ENCODE measurements around the gene PLXDC1. TPM values are rescaled to one million over a fixed set of nuclear protein-coding genes. Genes with fewer than 3 reads are reported as not detected.

PLXDC1 gene
- polyA plus RNA-seq, 1 donor from 2014 or later = not detected

DNA sequence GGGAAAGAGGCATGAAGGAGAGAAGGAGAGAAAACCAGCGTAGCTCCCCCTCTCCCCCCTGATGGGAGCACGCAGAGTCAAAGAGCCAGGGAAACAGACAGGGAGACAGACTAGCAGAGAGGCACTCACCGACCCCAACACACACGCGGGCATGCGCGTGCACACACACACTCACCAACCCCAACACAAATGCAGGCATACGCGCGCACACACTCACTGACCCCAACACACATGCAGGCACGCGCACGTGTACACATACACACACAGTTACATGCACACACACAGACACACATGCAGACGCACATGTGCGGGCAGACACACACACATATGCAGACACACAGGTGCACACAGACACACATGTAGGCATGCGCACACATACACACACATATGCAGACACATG lies 41.5 kb upstream of the PLXDC1 start:
- Mint-ChIP-seq H3K4me1 (peaks cover 7 to 9% (median 7%) of the 10 kb centered on the region in 3 donors), H3K36me3 (peaks cover 3% of the 10 kb centered on the region), H3K4me3 (peak overlapping the region in 1 of 4 donors; percentile 11), H3K27ac (peak overlapping the region in 2 of 3 donors; percentile 15 to 73), H3K27me3 (no peaks in the 10 kb centered on the region), H3K9me3 (no peaks in the 10 kb centered on the region)

DNA sequence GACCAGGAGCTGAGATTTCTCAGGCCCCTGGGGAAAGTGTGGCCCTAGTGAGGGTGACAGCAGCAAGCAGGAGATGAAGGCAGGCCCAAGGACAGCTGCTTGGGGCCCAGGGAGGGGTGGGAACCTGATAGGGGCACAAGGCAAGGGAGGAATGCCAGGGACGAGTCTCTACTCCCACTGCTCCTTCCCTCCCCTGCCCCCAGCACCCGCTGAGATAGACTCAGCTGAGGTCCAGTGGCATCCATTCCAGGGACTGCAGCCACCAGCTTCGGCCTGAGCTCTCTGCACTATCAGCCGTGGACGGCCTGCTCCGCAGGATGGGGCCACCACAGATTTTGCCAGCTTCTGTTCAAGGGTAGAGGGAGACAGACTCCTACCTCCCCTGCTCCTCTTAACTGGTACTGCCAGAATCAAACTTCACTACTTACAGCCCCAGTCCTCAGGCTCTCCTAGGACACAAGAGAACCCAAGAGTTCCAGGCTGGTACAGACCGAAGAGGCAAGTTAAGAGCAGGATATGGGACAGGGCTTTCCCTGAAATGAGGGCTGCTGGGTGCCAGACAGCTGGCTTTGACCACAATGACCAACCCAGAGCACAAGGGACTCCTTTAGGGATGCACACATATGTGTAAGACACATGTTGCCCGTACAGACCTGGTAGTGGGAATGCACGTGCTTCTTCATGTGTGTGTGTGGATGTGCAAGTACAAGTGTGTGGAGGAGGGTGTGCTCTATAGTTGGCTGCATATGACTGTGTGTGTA lies 40.5 kb upstream of the PLXDC1 start:
- Mint-ChIP-seq H3K4me1 (peaks cover 7 to 9% (median 7%) of the 10 kb centered on the region in 3 donors), H3K27me3 (no peaks in the 10 kb centered on the region), H3K9me3 (no peaks in the 10 kb centered on the region), H3K4me3 (peak overlapping the region in 2 of 4 donors; percentile 23 to 40), H3K27ac (peak overlapping the region in 2 of 3 donors; percentile 0 to 36), H3K36me3 (peaks cover 5% of the 10 kb centered on the region)

DNA sequence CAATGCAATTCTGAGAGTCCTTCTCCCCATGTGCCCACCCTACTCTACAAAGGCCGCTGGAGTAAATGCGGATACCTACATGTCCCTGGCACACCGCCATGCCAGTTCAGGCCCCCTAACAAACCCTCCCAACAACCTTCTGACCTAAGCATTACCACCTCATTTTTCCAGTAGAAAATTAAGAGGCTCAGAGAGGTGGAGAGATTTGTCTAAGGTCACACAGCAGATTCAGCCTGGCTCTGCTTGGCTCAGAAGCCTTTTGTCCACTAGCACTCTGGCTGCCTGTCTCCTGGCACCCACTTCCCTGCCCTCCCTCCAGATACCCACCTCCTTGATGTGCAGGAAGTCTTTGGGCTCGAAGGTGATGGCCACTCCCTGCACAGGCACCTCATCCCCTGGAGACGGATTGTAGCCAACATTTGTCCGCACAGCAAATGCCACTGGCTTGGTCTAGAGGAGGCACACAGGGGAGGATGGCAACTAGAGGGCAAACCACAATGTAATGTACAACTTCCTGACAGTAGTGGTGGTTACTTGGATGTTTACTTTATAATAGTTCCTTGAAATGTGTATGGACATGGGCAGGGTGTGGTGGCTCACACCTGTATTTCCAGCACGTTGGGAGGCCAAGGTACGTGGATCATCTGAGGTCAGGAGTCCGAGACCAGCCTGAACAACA lies 35.9 kb upstream of the PLXDC1 start:
- Mint-ChIP-seq H3K9me3 (no peaks in the 10 kb centered on the region), H3K4me3 (no peak overlapping the region), H3K4me1 (peaks cover 0 to 2% (median 1%) of the 10 kb centered on the region in 3 donors), H3K27ac (no peak overlapping the region), H3K27me3 (no peaks in the 10 kb centered on the region), H3K36me3 (peaks cover 6% of the 10 kb centered on the region)

DNA sequence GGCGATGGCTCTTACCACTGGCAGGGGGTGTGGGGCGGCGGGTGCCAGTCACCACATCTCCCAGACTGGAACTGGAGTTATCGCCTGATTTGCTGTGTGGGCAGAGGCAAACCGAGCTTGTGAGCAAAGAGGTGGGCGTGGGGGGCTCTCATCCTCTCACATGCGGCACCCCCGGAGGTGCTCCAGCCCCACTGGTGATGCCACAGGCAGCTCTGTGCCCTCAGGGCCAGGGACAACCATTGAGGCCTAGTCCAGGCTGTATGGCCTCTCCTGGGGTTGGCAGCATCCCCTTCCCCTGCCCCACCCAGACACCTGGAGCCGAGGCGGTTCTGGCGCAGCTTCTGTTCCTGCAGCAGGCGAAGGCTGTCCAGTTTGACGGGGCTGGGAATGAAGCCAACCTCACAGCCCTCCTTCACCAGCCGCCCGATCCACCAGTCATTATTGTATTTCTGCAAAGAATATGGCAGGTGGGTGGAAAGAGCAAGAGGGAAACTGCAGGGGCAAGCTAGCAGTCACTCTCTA lies 35.1 kb upstream of the PLXDC1 start:
- no peak overlapping the region for H3K27ac Mint-ChIP-seq
- peaks cover 0 to 1% (median 0%) of the 10 kb centered on the region in 3 donors for H3K4me1 Mint-ChIP-seq
- H3K9me3 Mint-ChIP-seq = no peaks in the 10 kb centered on the region
- no peak overlapping the region for H3K4me3 Mint-ChIP-seq
- no peaks in the 10 kb centered on the region for H3K27me3 Mint-ChIP-seq
- peaks cover 6% of the 10 kb centered on the region for H3K36me3 Mint-ChIP-seq

DNA sequence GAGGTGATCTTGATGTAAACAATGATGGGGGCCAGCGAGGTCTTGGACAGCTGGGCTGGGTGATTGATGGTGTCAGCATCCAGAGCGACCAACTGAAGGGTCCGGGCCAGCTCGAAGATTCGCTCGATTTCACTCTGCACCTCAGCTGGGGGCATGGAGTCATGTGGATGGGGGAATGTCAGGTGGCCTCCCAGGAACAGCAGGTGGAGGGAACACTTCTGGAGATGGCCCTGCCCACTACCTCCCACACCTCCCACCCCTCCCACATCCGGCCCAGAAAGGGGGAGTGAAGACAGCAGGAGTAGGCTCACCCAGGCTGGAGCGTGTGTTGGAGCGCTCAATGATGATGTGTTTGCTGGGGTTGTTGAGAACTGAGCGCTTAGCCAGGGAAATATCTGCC lies 32.3 kb upstream of the PLXDC1 start:
- H3K9me3 Mint-ChIP-seq = no peaks in the 10 kb centered on the region
- no peak overlapping the region for H3K4me3 Mint-ChIP-seq
- H3K36me3 Mint-ChIP-seq = peaks cover 3% of the 10 kb centered on the region
- H3K27me3 Mint-ChIP-seq = no peaks in the 10 kb centered on the region
- no peak overlapping the region for H3K27ac Mint-ChIP-seq
- peaks cover 0 to 1% (median 0%) of the 10 kb centered on the region in 3 donors for H3K4me1 Mint-ChIP-seq

DNA sequence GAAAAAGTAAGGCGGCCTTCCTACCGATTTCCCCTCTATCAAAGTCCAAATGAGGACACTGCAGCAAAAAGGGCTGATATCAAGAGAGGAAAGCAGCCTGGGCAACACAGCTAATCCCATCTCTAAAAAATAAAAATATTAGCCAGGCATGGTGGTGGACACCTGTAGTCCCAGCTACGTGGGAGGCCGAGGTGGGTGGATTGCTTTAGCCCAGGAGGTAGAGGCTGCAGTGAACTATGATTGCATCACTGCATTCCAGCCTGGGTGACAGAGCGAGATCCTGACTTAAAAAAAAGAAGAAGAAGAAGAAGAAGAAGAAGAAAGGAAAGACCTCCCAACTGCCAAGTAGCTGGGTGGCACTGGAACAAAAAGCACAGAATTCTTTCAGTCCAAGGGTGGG lies 31.6 kb upstream of the PLXDC1 start:
- Mint-ChIP-seq H3K9me3 (no peaks in the 10 kb centered on the region), H3K27ac (peak overlapping the region in 1 of 3 donors; percentile 43), H3K27me3 (no peaks in the 10 kb centered on the region), H3K36me3 (peaks cover 3% of the 10 kb centered on the region), H3K4me3 (no peak overlapping the region), H3K4me1 (peaks cover 0 to 1% (median 0%) of the 10 kb centered on the region in 3 donors)

DNA sequence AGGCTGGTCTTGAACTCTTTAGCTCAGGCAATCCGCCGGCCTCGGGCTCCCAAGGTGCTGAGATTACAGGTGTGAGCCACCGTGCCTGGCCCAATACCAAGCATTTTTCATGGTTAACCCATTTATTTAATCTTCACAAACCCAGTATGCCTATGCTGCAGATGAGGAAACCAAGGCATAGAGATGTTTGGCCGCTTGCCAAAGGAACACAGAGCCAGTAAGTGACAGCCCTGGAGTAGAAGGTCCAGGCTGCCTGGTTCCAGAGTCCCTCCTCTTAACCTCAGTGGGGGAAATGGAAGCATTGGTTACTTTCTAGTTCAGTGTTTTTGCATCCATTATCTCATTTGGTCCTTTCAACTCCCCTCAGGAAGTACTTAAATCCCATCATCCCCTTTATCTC lies 29.9 kb upstream of the PLXDC1 start:
- no peak overlapping the region for H3K27ac Mint-ChIP-seq

DNA sequence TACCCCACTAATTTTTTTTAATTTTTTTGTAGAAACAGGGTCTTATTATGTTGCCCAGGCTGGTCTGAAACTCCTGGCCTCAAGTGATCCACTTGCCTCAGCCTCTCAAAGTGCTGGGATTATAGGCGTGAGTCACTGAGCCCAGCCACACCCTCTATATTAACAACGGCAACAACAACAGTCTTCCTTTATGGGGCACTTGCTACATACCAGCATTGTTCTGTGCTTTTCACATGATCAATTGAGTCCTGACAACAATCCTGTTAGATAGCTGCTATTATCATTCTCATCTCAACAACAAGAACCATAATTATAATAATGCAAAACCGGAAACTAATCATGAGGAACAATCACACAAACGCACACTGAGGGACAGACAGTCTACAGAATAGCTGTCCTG lies 27.1 kb upstream of the PLXDC1 start:
- Mint-ChIP-seq H3K4me1 (peaks cover 0 to 2% (median 2%) of the 10 kb centered on the region in 3 donors), H3K36me3 (peaks cover 3% of the 10 kb centered on the region), H3K4me3 (no peak overlapping the region), H3K27ac (no peak overlapping the region), H3K27me3 (peaks cover 2% of the 10 kb centered on the region), H3K9me3 (no peaks in the 10 kb centered on the region)

More for the DNA sequence above, 29.9 kb upstream of the PLXDC1 start:
- H3K27me3 Mint-ChIP-seq = no peaks in the 10 kb centered on the region
- H3K4me1 Mint-ChIP-seq = peaks cover 0 to 1% (median 0%) of the 10 kb centered on the region in 3 donors
- no peaks in the 10 kb centered on the region for H3K9me3 Mint-ChIP-seq
- H3K4me3 Mint-ChIP-seq = no peak overlapping the region
- H3K36me3 Mint-ChIP-seq = peaks cover 3% of the 10 kb centered on the region

DNA sequence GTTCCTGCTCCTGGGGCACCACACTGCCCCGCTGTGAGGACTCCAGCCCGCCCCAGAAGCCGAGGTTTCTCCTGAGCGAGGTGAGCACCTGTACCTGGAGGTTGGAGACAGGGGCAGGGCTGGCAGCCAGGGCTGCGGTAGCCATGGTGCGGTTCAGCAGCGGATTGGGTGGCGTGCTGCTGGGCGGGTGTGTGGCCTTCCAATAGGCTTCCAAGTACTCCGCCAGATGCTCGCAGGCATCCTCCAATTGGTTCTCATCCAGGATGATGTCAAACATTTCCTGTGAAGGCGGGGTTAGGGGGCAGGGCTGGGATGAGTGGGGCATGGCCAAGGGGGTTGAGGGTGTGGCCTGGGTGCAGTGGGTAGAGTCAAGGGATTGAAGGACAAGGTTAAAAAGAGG lies 25.8 kb upstream of the PLXDC1 start:
- H3K27me3 Mint-ChIP-seq = peaks cover 6% of the 10 kb centered on the region

DNA sequence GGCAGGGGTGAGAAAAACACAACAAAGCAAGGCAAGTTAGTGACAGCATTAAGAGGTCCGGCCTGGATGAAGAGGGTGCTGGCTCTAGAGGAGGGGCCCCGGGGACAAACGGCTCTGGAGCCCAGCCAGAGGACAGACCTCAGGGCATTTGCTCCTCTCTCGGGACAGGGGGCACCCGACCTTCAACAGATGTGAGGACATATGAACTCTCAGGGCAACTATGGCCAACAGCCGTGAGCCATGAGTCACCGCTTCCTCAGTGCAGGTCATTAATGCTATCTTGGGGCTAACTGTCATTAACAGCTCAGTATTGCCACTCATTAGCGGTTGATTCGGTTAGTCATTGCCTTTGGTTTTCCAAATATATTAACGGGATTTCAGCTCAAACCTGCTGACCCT lies 24.3 kb upstream of the PLXDC1 start:
- H3K27ac Mint-ChIP-seq = no peak overlapping the region
- peaks cover 8% of the 10 kb centered on the region for H3K27me3 Mint-ChIP-seq
- peaks cover 2% of the 10 kb centered on the region for H3K36me3 Mint-ChIP-seq
- H3K9me3 Mint-ChIP-seq = no peaks in the 10 kb centered on the region
- peak overlapping the region in 2 of 4 donors; percentile 90 to 94 for H3K4me3 Mint-ChIP-seq
- peaks cover 2 to 7% (median 2%) of the 10 kb centered on the region in 3 donors for H3K4me1 Mint-ChIP-seq

More for the DNA sequence above, 25.8 kb upstream of the PLXDC1 start:
- Mint-ChIP-seq H3K27ac (peak overlapping the region in 1 of 3 donors; percentile 62), H3K36me3 (peaks cover 2% of the 10 kb centered on the region), H3K4me1 (peaks cover under 1 to 2% (median 2%) of the 10 kb centered on the region in 3 donors), H3K4me3 (no peak overlapping the region), H3K9me3 (no peaks in the 10 kb centered on the region)

DNA sequence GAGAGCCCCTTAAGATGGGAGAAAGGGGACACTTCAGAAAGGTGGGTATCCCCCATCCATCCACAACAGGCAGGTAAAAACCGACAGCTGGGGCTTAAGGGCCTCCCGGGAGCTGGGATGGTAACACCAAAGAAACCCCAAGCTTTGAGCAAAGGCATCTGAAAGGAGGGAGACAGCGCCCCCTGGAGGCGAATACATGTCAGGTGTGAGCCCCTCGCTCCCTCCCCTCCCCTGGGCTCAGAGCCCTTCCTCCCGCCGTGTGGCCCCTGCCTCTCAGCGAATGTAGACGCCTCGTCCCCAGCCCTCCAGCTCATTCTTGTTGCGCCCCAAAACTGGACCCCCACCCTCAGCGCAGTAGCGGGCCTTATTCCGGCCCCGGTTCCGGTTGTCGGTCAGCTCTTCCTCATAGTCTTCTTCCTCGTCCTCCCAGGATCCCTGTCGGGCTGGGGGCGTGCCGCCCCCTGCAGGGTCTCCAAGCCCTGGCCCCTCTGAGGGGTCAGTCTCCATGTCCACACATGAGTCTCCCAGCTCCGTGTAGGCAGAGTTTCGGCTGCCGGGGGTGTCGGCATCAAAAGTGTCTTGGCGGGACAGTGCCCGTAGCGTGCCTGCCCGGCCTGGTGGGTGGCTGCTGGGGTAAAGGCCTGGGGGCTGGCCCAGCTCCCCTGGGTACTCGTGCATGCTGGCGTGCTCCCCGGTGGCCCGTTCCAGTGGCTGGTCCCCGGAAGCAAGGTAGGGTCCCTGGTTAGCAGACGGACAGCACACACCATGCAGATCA lies 23.7 kb upstream of the PLXDC1 start:
- Mint-ChIP-seq H3K27ac (peak overlapping the region in 1 of 3 donors; percentile 71), H3K36me3 (peaks cover 2% of the 10 kb centered on the region), H3K4me3 (peak overlapping the region; percentile 26 to 94 (median 82)), H3K27me3 (peaks cover 8% of the 10 kb centered on the region), H3K9me3 (no peaks in the 10 kb centered on the region), H3K4me1 (peaks cover 2 to 7% (median 2%) of the 10 kb centered on the region in 3 donors)

DNA sequence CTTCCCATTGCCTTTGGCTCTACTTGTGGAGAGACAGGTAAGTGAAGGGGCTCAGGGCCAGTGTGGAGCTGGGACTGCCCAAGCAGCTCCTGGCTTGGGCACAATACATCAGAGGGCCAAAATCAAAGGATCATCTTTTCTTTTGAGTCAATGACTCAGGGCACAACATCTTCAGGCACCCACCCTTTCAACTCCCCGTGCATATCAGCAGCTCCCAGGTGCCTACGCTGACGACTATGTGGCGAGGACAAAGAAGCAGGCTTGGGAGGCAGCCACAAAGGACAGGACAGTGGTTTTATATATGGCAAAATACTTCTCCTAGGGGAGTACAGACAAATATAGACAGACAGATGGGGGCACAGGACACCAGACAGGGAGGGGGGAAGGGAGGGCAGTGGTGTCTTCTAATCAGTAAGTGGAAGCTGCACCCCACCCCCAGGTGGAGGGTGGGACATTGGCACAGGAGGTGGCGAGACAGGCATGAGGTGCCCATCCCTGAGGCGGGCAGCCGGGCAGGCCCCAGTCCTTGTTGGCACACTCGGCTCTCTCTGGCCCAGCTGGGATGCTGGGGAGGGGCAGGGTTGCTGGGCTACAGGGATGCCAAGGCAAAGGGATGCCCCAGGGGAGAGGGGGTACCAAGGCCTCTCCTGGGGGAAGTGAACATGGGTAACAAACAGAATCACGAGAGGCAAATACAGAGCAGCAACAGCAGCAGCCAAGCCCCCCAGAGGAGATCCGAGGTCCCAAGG lies 22.3 kb upstream of the PLXDC1 start:
- H3K4me1 Mint-ChIP-seq = peaks cover 2 to 7% (median 2%) of the 10 kb centered on the region in 3 donors
- peaks cover 2% of the 10 kb centered on the region for H3K36me3 Mint-ChIP-seq
- H3K9me3 Mint-ChIP-seq = no peaks in the 10 kb centered on the region
- H3K4me3 Mint-ChIP-seq = no peak overlapping the region
- H3K27ac Mint-ChIP-seq = peak overlapping the region in 2 of 3 donors; percentile 39 to 55
- H3K27me3 Mint-ChIP-seq = peaks cover 8% of the 10 kb centered on the region

DNA sequence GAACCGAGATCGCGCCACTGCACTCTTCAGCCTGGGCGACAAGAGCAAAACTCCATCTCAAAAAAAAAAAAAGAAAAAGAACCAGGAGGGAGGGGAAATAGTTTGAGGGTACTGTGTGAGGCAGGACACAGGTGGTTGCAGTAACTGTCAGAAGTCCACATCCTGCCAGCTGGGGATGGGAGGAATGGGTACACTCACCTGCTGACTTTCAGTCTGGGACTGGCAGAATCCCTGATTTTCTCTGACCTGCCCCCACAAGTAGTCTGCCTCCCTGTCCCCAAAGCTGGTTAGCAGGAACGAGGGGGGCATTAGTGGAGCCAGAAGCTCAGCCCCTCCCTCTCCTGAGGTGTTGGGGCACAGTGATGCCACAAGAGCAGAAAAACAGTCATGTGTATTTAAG lies 21.6 kb upstream of the PLXDC1 start:
- H3K36me3 Mint-ChIP-seq = peaks cover 2% of the 10 kb centered on the region
- peaks cover 8% of the 10 kb centered on the region for H3K27me3 Mint-ChIP-seq
- no peaks in the 10 kb centered on the region for H3K9me3 Mint-ChIP-seq
- peaks cover 2 to 7% (median 2%) of the 10 kb centered on the region in 3 donors for H3K4me1 Mint-ChIP-seq
- no peak overlapping the region for H3K27ac Mint-ChIP-seq
- no peak overlapping the region for H3K4me3 Mint-ChIP-seq

DNA sequence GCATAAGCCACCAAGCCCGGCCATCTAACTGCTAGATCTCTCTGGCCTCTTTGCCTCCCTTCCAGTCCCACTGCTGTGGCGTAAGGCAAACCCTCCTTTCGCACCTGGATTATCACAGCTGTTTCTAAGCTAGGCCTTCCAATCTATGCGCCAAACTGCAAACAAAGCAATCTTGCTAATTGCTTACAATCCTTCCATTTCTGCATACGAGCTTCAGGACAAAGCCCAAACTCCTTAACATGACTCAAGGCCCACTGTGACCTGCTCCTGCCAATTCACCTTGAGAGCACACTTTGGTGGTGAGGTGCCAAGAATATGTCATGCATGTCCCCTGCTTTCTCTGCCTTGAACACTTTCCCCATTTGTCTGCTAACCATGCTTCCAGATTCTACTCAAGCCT lies 20.5 kb upstream of the PLXDC1 start:
- Mint-ChIP-seq H3K4me1 (peaks cover 8 to 14% (median 12%) of the 10 kb centered on the region in 3 donors), H3K4me3 (peak overlapping the region in 2 of 4 donors; percentile 5 to 15), H3K36me3 (peaks cover 2% of the 10 kb centered on the region), H3K9me3 (peaks cover 0 to 2% (median 0%) of the 10 kb centered on the region in 3 donors), H3K27ac (no peak overlapping the region), H3K27me3 (peaks cover 12% of the 10 kb centered on the region)
